ENCODE results near the gene ZMIZ1. TPM values are rescaled to one million over a fixed set of nuclear protein-coding genes. Genes with fewer than 3 reads are reported as not detected.
"Not testable (repeated sequence)": the region's sequence is repeated elsewhere in the genome, so short reads cannot be mapped to it uniquely, and the experiment has no call there.

ZMIZ1 gene
- total RNA-seq, 4 donors from 2014 or later = 22.7 to 37.5 (median 31.7) TPM

- no peaks in the 10 kb centered on the region for H3K4me1 ChIP-seq
- H3K9me3 ChIP-seq = no peaks in the 10 kb centered on the region
- ATAC-seq (no peak), DNase-seq (no peak)
- TF ChIP-seq CTCF (IDR thresholded peaks at IDR 0.05 in 4 of 5, conservative IDR thresholded peaks at IDR 0.05 in 1 of 5) = no peak
- TF ChIP-seq POLR2A (IDR thresholded peaks at IDR 0.05) = no peak
- H3K4me3 ChIP-seq = no peak overlapping the region
- no peaks in the 10 kb centered on the region for H3K27me3 ChIP-seq
- in situ Hi-C loops (cut with MboI; ENCODE audit: low sequenced_read_pairs in 4 of 4) = no loop called here
- no peaks in the 10 kb centered on the region for H3K36me3 ChIP-seq
- H3K27ac ChIP-seq = no peak overlapping the region
- intact Hi-C loops (cut with DNase I; ENCODE audit: low total_unique reads) = no loop called here
Observed at GRCh38 chr10:79029478-79030390, 39.0 kb upstream of the ZMIZ1 start.

GRCh38 chr10:79030705-79031104 is 38.1 kb upstream of the ZMIZ1 start:
- Histone ChIP-seq H3K4me3 (no peak overlapping the region), H3K27me3 (no peaks in the 10 kb centered on the region), H3K4me1 (no peaks in the 10 kb centered on the region), H3K9me3 (no peaks in the 10 kb centered on the region), H3K36me3 (no peaks in the 10 kb centered on the region), H3K27ac (no peak overlapping the region)
- intact Hi-C loops (cut with DNase I; ENCODE audit: low total_unique reads) = no loop called here
- no peak for TF ChIP-seq POLR2A (IDR thresholded peaks at IDR 0.05)
- no peak for TF ChIP-seq CTCF (IDR thresholded peaks at IDR 0.05 in 4 of 5, conservative IDR thresholded peaks at IDR 0.05 in 1 of 5)
- no peak for DNase-seq
- no peak for ATAC-seq
- in situ Hi-C loops (cut with MboI; ENCODE audit: low sequenced_read_pairs in 4 of 4) = no loop called here

GRCh38 chr10:79031723-79032122 is 37.0 kb upstream of the ZMIZ1 start:
- no peak for ATAC-seq
- intact Hi-C loops (cut with DNase I; ENCODE audit: low total_unique reads) = no loop called here
- H3K27ac ChIP-seq = no peak overlapping the region

GRCh38 chr10:79034271-79034876 is 34.4 kb upstream of the ZMIZ1 start:
- Histone ChIP-seq H3K4me3 (no peak overlapping the region), H3K9me3 (no peaks in the 10 kb centered on the region), H3K36me3 (no peaks in the 10 kb centered on the region), H3K27ac (no peak overlapping the region), H3K4me1 (peaks cover 0 to 8% of the 10 kb centered on the region in 2 donors), H3K27me3 (no peaks in the 10 kb centered on the region)
- ATAC-seq = no peak
- TF ChIP-seq POLR2A (IDR thresholded peaks at IDR 0.05) (no peak), CTCF (IDR thresholded peaks at IDR 0.05 in 4 of 5, conservative IDR thresholded peaks at IDR 0.05 in 1 of 5) (no peak)
- in situ Hi-C loops (cut with MboI; ENCODE audit: low sequenced_read_pairs in 4 of 4) = no loop called here
- intact Hi-C loops (cut with DNase I; ENCODE audit: low total_unique reads) = no loop called here
- no peak for DNase-seq

More at GRCh38 chr10:79031723-79032122, 37.0 kb upstream of the ZMIZ1 start:
- in situ Hi-C loops (cut with MboI; ENCODE audit: low sequenced_read_pairs in 4 of 4) = no loop called here
- Histone ChIP-seq H3K4me3 (no peak overlapping the region), H3K36me3 (no peaks in the 10 kb centered on the region), H3K9me3 (no peaks in the 10 kb centered on the region), H3K27me3 (no peaks in the 10 kb centered on the region), H3K4me1 (no peaks in the 10 kb centered on the region)
- DNase-seq = no peak
- TF ChIP-seq POLR2A (IDR thresholded peaks at IDR 0.05) (no peak), CTCF (IDR thresholded peaks at IDR 0.05 in 4 of 5, conservative IDR thresholded peaks at IDR 0.05 in 1 of 5) (no peak)

GRCh38 chr10:79036416-79036815 is 32.4 kb upstream of the ZMIZ1 start:
- H3K4me3 ChIP-seq; H3K4me1 ChIP-seq; in situ Hi-C loops (cut with MboI; ENCODE audit: low sequenced_read_pairs in 4 of 4); intact Hi-C loops (cut with DNase I; ENCODE audit: low total_unique reads); H3K9me3 ChIP-seq; H3K27me3 ChIP-seq; H3K36me3 ChIP-seq; H3K27ac ChIP-seq; ATAC-seq; DNase-seq: not testable (repeated sequence)

Measured in gastrocnemius medialis (tissue), 4 donors.